COLO668 (cell line): Measurements from ENCODE around the gene CDKL2.
"Not testable (repeated sequence)": the region's sequence is repeated elsewhere in the genome, so short reads cannot be mapped to it uniquely, and the experiment has no call there.

Experiments
- DNase-seq: peaks from one replicate; lab custom pipeline; 2025; ENCODE audit not compliant: unreplicated experiment; lab: John Stamatoyannopoulos, UW

Gene CDKL2

GRCh38 chr4:75555294-75556164, 74.8 kb downstream of the CDKL2 start, which contains the start of gene ODAPH:
TSS of gene ODAPH (plus strand) at chr4:75556066. CDS start at chr4:75556083, 17 bp downstream.
- no peak for DNase-seq

GRCh38 chr4:75552452-75552851, 77.9 kb downstream of the CDKL2 start:
- no peak for DNase-seq

GRCh38 chr4:75549019-75549418, 81.3 kb downstream of the CDKL2 start:
- no peak for DNase-seq

- DNase-seq = peak; percentile 49
Measured at GRCh38 chr4:75547647-75548387, 82.5 kb downstream of the CDKL2 start.

GRCh38 chr4:75545526-75545925, 84.8 kb downstream of the CDKL2 start:
- no peak for DNase-seq

GRCh38 chr4:75544870-75545269, 85.5 kb downstream of the CDKL2 start:
- DNase-seq = no peak

GRCh38 chr4:75544220-75544619, 86.1 kb downstream of the CDKL2 start:
- DNase-seq = not testable (repeated sequence)

GRCh38 chr4:75542824-75543223, 87.5 kb downstream of the CDKL2 start:
- no peak for DNase-seq

GRCh38 chr4:75537308-75537707, 93.0 kb downstream of the CDKL2 start:
- DNase-seq = not testable (repeated sequence)

GRCh38 chr4:75533926-75534325, 96.4 kb downstream of the CDKL2 start:
- DNase-seq = not testable (repeated sequence)

GRCh38 chr4:75533339-75533887, 96.9 kb downstream of the CDKL2 start:
- not testable (repeated sequence) for DNase-seq

GRCh38 chr4:75531536-75532143, 98.7 kb downstream of the CDKL2 start:
- DNase-seq = not testable (repeated sequence)

GRCh38 chr4:75530556-75531322, 99.6 kb downstream of the CDKL2 start:
- no peak for DNase-seq
